ACC112 (cell line): ENCODE measurements around the gene DAGLA.

ENCODE experiments used
- H2AFZ ChIP-seq: fragments of 200-600 bp; sonication (generic); one replicate; pipeline ENCODE4 v1.6.0; 2017; ENCODE audit warnings: antibody characterized with exemption, low read length; ENCODE audit not compliant: unreplicated experiment
- H3K27ac ChIP-seq: fragments of 200-600 bp; sonication (generic); 2 replicates; pipeline ENCODE4 v1.5.1; 2014; ENCODE audit warnings: low read depth, mild to moderate bottlenecking, antibody characterized with exemption, low read length, moderate library complexity
- H3K27me3 ChIP-seq: fragments of 200-600 bp; sonication (generic); 2 replicates; pipeline ENCODE4 v1.6.1; 2014; ENCODE audit warnings: mild to moderate bottlenecking, antibody characterized with exemption, low read length, moderate library complexity, mixed read lengths; ENCODE audit not compliant: insufficient read depth
- H3K36me3 ChIP-seq: fragments of 200-600 bp; sonication (generic); 2 replicates; pipeline ENCODE4 v1.6.1; 2016; ENCODE audit warnings: mild to moderate bottlenecking, antibody characterized with exemption, low read length, moderate library complexity, mixed read lengths; ENCODE audit not compliant: insufficient read depth
- H3K4me1 ChIP-seq: fragments of 200-600 bp; sonication (generic); one replicate; pipeline ENCODE4 v1.6.1; 2016; ENCODE audit warnings: low read length, mixed read lengths; ENCODE audit not compliant: insufficient read depth, unreplicated experiment, control insufficient read depth
- H3K4me3 ChIP-seq: fragments of 200-600 bp; sonication (generic); 2 replicates; pipeline ENCODE4 v1.5.1; 2014; ENCODE audit warnings: mild to moderate bottlenecking, low read depth, low read length
- H3K79me2 ChIP-seq: fragments of 200-600 bp; sonication (generic); one replicate; pipeline ENCODE4 v1.6.0; 2016; ENCODE audit warnings: low read length; ENCODE audit not compliant: control insufficient read depth, unreplicated experiment, insufficient read depth

DAGLA gene

GRCh38 chr11:61794579-61794978 is 114.4 kb downstream of the DAGLA start:
- no peaks in the 10 kb centered on the region for H3K27me3 ChIP-seq
- peaks cover 75% of the 10 kb centered on the region for H3K79me2 ChIP-seq
- peaks cover 11% of the 10 kb centered on the region for H3K4me1 ChIP-seq
- no peak overlapping the region for H2AFZ ChIP-seq
- H3K27ac ChIP-seq, result peak overlapping the region; percentile 2; the same call in 1 of the 2 replicates
- peak overlapping the region; percentile 48; the same call in 1 of the 2 replicates for H3K4me3 ChIP-seq
- peaks cover 1% of the 10 kb centered on the region; the same call in 1 of the 2 replicates for H3K36me3 ChIP-seq

GRCh38 chr11:61795459-61795858 is 115.3 kb downstream of the DAGLA start:
- Histone ChIP-seq H3K36me3 (no peaks in the 10 kb centered on the region; the same call in 1 of the 2 replicates), H3K79me2 (peaks cover 72% of the 10 kb centered on the region), H3K27ac (no peak overlapping the region), H2AFZ (no peak overlapping the region), H3K4me3 (no peak overlapping the region), H3K27me3 (no peaks in the 10 kb centered on the region), H3K4me1 (peaks cover 13% of the 10 kb centered on the region)

GRCh38 chr11:61795876-61796526 is 115.8 kb downstream of the DAGLA start:
- Histone ChIP-seq H3K4me1 (peaks cover 13% of the 10 kb centered on the region), H3K27me3 (no peaks in the 10 kb centered on the region), H3K4me3 (no peak overlapping the region), H2AFZ (no peak overlapping the region), H3K36me3 (no peaks in the 10 kb centered on the region; the same call in 1 of the 2 replicates), H3K27ac (no peak overlapping the region), H3K79me2 (peaks cover 66% of the 10 kb centered on the region)
